K562 (cell line): ENCODE results near the gene SLC25A51.

Experiments used
- BACH1 ChIP-seq: fragments of 200-800 bp; sonication (Bioruptor generic); IDR thresholded peaks from 2 replicates; pipeline ENCODE4 v1.6.1; 2016; ENCODE audit warnings: missing genetic modification characterization, missing compliant biosample characterization
- MEF2A ChIP-seq: IDR thresholded peaks from 2 replicates; pipeline ENCODE4 v1.6.1; 2011; ENCODE audit warnings: low read depth, mild to moderate bottlenecking, low read length, moderate library complexity; ENCODE audit not compliant: control insufficient read depth

DNA sequence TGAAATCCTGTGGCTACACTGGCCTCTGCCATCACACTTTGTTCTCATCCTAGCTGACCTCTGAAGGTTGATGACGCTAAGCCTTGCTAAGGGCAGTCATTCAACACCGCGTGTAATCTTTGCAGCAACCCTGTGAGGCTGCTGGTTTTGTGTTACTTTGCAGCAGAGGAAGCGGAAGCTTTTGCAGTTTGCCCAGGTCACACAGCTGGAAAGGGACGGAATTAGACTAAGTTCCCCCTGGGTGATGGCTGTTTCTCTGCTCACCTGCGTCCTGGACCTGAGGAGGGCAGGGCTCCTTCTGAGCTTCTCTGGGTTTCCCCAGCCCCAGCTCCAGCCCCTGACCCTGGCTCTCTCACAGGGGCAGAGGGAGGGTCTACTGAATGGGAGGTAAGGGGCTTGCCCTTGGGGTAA, 7.3 kb upstream of the SLC25A51 start:
- TF ChIP-seq MEF2A (no peak), BACH1 (tag) (no peak)
